SHP77 (cell line): ENCODE data around the gene NAV2.

Experiments used
- DNase-seq, 2 experiments: peaks; one replicate each; lab custom pipeline; 2025; lab: John Stamatoyannopoulos, UW

The NAV2 gene

GRCh38 chr11:19829109-19829837 is 116.6 kb downstream of the NAV2 start:
- DNase-seq = no peak

- DNase-seq = no peak
Observed at GRCh38 chr11:19832086-19832750, 119.6 kb downstream of the NAV2 start.

GRCh38 chr11:19832901-19833300 is 120.3 kb downstream of the NAV2 start:
- no peak for DNase-seq

- DNase-seq = no peak
Observed at GRCh38 chr11:19834771-19835170, 122.1 kb downstream of the NAV2 start.

GRCh38 chr11:19836666-19837065 is 124.0 kb downstream of the NAV2 start:
- no peak for DNase-seq

GRCh38 chr11:19838994-19839768 is 126.5 kb downstream of the NAV2 start:
- no peak for DNase-seq

GRCh38 chr11:19840961-19841360 is 128.3 kb downstream of the NAV2 start:
- DNase-seq = no peak

- no peak for DNase-seq
Observed at GRCh38 chr11:19842505-19842904, 129.9 kb downstream of the NAV2 start.

- no peak for DNase-seq
Observed at GRCh38 chr11:19843079-19843478, 130.4 kb downstream of the NAV2 start.

- DNase-seq = no peak
Observed at GRCh38 chr11:19844012-19844411, 131.4 kb downstream of the NAV2 start.

GRCh38 chr11:19844806-19845205 is 132.2 kb downstream of the NAV2 start:
- DNase-seq = no peak

GRCh38 chr11:19845626-19846025 is 133.0 kb downstream of the NAV2 start:
- no peak for DNase-seq

- no peak for DNase-seq
Observed at GRCh38 chr11:19846654-19847305, 134.1 kb downstream of the NAV2 start.

GRCh38 chr11:19848219-19848618 is 135.6 kb downstream of the NAV2 start:
- no peak for DNase-seq

GRCh38 chr11:19849107-19849789 is 136.6 kb downstream of the NAV2 start:
- no peak for DNase-seq

GRCh38 chr11:19849947-19850593 is 137.4 kb downstream of the NAV2 start:
- DNase-seq = no peak

GRCh38 chr11:19852288-19852687 is 139.7 kb downstream of the NAV2 start:
- no peak for DNase-seq

- DNase-seq = no peak
Observed at GRCh38 chr11:19853016-19853415, 140.4 kb downstream of the NAV2 start.

GRCh38 chr11:19853920-19854319 is 141.3 kb downstream of the NAV2 start:
- no peak for DNase-seq

GRCh38 chr11:19861171-19861570 is 148.5 kb downstream of the NAV2 start:
- DNase-seq = no peak

GRCh38 chr11:19862091-19862490 is 149.5 kb downstream of the NAV2 start:
- DNase-seq = no peak
